GM18508 (cell line): ENCODE data around the gene USH2A.

Source experiments
- ATAC-seq: cut with Tn5 transposase; IDR thresholded peaks from one replicate; pipeline ENCODE4 v1.9.1; 2021; ENCODE audit warnings: moderate number of reproducible peaks; ENCODE audit not compliant: insufficient read depth, unreplicated experiment

The USH2A gene

DNA sequence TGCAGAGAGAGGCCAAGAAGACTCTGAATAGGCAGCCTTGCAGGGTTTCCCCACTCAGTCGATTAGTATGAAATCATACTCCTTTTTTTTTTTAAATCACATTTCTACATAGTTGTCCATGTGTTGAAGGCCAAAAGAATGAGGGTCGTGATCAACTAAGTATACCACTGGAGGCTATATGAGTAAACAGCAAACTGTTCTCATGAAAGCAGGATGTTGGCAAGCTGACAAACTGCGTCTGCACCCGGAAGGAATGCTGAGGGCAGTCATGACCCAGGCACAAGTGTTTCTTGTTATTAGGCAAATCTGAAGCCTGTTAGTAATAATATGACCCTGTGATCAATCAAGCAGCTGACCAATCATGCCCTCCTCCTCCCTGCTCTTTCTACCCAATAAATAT, 213.2 kb downstream of the USH2A start:
- no peak for ATAC-seq

DNA sequence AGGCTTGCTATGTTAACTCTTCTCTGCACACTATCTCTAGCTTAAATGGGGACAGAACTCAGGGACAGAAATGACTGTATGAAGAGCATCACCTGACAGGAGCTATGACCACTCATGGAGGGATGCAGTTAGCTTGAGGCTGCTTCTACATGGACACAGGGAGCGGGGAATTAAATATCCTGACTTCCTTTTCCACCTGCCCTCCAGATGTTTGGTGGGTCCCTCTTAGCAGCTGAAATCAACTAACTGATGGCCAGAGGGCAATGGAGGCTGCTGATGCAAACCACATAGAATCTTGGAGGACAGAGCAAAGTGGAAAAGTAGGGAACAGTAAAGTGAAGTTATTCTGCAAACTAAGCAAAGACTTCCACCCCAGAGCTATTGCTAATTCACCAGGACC, 214.1 kb downstream of the USH2A start:
- no peak for ATAC-seq

DNA sequence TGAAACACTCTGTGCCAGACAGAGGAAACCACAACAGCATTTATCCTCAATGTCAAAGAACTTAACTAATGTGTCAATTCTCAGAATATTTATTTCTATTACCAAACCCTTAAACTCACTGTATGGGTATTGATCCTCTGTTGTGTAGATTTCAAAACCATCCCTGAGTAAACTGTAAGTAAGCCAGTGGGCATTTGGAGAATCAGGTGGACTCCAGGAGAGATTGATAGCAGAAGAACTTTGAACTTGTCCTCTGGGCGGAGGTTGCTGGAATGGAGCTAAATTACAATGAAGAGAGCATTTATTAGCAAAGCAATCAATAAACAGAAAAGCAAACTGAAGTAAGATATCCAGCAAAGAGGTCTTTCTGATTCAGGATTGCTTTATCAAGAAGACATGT, 216.1 kb downstream of the USH2A start:
- ATAC-seq, result no peak

DNA sequence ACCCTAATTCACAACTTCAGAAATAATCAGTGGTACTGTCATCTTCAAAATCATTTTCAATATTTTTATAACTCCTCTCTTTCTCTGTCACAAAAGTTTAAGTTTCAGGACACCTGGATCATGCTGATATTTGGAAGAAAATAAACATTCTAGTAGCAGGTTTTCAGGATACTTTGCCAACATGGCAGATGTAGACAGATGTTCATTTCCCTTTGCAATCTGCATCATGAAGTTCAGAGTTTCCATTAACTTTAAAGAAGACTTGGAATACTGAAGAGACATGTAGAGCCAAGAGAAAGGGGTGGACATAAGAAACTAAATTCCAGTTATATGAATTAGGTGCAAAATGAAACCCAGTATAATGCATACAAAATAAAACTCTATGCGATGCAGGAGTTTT, 218.1 kb downstream of the USH2A start:
- ATAC-seq, result no peak

DNA sequence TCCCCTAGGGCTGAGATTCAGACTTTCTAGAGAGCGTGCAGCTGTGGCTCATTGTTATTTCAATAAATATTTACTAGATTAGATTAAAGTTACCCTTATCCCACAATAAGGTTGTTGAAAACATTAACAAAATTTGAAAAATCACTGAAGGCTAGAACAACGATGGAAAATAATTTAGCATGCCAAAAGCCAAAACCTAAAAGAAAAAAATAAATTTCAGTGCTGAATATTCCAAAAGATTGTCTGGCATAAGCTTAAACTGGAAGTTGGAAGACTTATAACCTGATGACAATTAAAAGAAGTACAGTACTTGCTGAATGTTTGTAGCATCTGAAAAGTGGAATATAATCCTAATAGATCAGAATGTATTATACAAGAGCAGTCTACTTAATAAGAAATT, 221.3 kb downstream of the USH2A start:
- ATAC-seq, result no peak

DNA sequence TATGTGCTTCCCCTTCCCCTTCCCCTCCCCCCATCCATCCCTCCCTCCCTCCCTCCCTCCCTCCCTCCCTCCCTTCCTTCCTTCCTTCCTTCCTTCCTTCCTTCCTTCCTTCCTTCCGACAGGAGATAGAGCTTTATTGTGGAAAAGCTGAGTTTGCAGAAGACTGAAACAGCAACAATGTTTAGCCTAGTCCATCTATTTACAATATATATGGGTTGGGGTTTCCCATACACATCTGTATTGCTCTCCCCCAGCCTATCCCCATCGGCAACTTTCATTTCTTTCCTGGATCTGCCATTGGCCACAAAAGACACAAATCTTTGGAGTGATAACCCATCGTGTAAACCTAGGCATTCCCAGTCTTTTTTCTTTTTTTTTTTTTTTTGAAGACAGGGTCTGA, 222.3 kb downstream of the USH2A start:
- no peak for ATAC-seq

DNA sequence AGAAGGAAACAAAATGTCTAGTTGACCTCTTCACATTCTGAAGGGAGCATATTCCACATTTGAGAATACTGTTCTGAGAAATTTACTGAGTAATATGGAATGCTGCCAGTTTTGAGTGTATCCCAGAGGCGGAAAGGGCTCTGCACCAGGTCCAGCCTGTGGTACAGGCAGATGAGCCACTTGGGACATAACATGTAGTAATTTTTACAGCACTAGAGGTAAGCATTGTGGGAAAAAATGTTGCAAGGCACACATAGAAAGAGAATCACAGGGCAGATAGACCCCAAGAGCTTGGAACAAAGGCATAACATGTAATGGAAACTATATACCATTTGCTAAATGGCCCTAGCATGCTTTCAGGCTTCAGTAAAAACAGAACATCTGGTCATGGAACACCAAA, 228.5 kb downstream of the USH2A start:
- ATAC-seq, result no peak

DNA sequence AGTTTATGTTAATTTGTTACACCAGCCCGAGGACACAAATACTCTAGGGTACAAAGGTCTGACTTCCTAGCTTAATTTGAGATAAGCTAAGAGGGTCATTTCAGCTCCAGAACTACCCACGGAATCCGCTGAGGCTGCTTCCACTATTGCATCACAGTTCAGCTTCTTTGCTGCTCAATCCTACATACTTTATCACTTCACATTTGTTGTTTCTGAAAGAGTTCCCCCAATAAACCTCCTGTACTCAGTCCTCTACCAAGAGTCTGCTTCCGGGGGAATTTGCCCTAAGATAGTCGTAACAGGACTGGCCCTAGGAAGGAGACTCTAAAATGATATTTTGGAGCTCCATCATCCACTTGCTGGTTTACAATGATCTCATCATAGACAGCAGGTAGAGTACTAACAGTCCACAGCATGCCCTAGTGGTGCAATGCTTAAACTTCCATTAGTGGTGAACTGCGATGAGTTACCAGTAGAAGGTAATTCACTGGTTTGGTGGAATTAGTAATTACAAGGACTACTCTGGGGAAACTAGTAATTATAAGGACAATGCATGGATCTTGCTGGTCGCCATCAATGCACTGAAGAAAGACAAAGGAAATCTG, 229.3 kb downstream of the USH2A start:
- no peak for ATAC-seq

DNA sequence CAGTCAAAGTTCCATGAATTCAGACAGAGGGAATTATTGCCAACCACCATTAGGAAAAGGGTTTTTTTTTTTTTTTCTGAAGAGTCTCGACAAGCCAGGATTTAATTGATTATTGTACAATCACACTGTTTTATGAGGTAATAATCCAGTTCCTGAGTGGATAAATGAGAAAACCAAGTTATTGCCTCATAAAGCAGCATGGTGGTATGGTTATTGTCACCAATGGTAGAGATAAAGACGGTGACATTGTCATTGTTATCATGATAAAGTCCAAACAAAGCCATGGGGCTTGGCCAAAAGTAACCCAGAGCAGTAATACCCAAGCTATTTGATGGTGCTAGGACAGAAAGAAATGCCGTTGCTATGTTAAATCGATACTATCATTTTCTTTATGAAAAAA, 232.8 kb downstream of the USH2A start:
- ATAC-seq, result no peak

DNA sequence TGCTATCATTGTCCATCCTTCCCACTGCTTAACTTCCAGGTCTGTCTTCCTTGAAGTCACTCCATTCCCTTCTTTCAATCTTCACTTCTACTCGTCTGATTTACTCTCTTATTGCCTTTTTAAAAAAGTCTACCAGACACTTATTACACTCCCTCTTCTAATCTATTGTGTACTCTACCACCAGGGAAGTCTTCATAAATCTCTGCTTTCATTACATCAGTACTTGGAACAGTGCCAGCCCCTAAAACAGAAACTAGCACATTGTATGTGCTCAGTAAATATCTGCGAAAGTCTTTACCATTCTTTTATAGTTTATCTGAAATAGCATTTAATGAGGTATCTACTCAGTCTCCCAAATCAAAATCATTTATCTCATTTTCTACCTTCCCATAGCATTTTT, 236.4 kb downstream of the USH2A start:
- no peak for ATAC-seq

DNA sequence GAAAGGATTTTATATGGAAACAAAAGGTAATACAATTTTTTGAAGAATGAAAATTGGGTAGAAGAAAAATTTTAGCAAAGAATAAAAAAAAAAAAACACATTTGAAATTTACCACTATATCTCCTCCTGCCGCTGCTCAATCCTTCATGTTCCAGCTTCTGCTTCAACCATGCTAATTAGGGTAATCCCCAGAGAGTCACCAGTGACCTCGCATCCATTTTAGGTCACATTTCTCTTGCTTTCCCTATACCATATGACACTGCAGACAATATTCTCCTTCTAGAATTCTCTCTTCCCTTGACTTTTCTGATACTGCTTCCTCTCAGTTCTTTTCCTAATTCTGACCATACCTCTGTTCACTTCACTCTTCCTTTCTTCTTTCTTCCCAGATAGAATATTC, 237.1 kb downstream of the USH2A start:
- no peak for ATAC-seq

DNA sequence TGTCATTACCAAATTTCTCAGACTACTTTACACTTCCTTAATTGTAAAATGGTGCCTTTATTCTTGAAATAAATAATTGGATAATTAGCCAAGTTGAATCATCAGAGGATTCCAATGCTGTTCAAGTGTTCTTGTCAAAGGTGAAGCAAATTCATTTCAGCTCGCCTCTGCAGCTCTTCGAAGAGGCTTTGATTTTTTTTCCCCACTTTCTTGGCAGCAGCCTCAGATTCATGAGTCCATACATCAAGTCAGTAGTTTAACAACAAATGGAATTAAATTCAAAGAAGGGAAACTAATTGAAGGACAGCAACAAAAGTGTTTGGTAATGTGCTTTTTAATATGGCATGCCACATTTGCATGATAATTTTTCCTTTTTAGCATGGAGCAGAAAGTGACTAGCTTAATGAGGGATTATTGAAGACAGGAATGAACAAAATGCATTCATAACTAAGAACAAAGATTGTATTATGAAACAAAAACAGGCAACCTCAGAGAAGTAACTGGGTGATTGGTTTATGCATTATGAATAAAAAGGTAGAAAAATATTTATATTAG, 239.0 kb downstream of the USH2A start:
- ATAC-seq, result no peak

DNA sequence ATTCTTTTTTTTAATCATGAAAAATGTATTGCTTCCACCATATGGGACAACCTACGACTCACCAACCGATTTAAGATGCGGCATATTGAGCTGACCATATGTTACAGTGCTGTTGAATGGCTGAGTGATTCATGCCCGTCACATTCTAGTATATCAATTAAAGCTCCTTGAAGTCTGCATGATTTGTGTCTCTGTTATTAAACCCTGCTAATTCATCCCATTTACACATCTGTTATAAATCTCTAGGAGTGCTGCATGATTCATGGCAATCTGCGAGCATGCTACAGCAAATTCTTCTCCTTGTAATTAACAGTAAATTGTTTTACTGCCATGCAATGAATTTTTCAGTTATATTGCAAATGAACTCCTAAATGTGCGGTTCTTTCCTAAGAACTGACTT, 239.8 kb downstream of the USH2A start:
- ATAC-seq, result no peak

DNA sequence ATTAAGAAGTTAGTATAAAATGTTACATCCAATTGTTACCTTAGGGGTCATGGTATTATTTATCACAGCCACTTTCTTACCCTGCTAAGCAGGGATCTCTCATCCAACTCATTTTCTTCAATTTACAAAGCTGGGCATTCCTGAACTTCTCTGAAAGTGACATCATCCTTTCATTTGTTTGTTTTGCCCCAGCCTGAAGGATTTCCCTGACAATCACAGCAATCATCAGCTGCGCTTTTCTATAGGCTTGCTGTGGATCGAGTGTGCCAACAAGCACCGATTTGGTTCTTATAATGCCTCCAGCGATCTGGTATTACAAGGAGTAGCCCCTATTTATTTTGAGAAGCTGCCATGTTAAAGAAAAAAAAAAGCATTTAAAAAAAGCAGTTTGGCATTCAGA, 240.2 kb downstream of the USH2A start:
- ATAC-seq, result no peak

DNA sequence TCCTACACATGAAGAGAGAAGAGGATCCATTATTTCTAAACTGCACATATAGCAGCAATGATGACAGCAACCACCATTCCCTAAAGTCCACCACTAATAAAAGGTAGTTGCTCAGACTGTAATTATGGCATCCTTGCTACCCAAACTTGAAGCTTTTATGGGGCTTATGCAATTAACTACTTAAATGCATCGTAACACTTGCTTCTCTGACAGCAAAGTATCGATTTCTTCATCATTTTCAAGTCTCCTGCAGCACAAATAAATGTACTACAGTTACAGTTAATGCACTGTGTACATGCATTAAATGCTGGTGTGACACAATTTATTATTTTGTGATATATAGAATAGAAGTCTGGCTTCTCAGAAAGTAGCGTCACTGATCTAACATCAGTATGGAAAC, 241.7 kb downstream of the USH2A start:
- no peak for ATAC-seq

DNA sequence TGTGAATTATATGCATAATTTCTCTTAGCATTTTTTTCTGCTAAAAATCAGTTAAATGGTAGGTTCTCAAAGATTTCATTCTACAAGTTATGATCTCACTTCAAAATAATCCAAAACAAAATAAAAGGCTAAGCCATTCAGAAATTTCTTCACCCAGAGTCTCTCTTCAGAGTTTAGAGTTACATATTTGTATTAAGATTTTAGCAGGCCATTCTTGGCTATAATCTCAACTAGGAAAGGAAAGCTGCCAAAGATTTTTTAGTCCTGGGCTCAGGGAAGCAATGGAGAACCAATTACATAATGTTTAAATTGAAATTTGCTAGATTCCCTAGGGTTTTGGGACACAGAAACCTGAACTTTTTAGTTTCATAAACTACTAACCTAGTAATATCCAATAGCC, 245.0 kb downstream of the USH2A start:
- no peak for ATAC-seq

DNA sequence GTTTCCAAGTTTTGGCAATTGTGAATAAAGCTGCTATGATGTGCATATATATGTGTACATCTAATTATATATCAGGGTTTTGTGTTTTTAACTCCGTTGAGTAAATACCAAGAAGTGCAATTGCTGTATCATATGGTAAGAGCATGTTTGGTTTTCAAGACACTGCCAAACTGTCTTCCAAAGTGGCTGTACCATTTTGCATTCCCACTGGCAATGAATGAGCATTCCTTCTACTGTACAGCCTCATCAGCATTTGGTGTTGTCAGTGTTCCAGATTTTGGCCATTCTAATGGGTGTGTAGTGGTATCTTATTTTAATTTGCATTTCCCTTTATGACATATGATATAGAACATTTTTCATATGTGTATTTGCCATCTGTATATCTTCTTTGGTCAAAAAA, 246.3 kb downstream of the USH2A start:
- no peak for ATAC-seq

DNA sequence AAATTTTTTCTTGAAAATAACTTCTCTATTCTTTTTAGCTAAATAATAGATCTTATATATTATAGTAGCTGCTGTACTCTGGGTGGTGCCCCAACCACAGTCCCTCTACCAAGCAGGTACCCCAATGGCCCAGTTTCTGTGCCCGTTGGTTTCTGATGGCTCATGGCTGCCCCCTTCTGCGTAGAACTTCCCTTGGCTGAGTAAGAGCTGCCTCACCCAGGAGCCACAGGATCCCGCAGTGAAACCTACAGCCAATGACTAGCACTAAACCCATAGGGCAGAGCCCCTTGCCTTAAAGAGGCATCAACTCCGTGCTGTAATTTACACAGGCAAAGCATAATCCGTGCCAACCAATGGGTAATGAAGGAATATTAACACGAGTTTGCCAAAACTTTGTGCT, 247.5 kb downstream of the USH2A start:
- no peak for ATAC-seq

DNA sequence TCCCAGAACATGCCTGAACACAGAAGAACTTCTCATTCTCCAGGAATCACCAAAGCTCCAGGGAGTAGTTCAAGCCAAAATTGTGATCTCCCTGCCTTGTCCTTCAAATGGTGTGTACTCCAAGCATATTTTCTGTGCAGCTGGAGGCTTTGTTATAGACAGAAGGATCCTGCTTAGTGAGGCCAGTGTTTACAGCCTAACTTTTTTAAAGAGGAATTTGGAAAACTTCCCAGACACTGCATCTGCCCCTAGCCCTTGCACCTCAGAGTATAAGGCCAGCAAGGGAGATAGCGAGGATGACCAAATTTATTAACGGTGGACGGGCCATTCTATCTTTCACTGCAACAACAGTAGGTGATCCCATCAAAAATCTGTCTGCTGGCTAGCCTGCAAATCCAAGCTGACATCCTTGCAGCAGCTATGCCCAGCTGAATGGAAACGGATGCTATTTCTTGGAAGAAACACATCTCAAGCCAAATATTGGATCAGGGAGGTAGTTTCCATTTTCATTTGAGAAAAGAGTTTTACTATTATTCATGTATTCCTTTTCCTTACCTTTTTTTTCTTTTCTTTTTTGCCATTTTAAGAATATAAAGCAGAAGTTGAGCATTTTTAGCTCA, 249.8 kb downstream of the USH2A start:
- no peak for ATAC-seq

DNA sequence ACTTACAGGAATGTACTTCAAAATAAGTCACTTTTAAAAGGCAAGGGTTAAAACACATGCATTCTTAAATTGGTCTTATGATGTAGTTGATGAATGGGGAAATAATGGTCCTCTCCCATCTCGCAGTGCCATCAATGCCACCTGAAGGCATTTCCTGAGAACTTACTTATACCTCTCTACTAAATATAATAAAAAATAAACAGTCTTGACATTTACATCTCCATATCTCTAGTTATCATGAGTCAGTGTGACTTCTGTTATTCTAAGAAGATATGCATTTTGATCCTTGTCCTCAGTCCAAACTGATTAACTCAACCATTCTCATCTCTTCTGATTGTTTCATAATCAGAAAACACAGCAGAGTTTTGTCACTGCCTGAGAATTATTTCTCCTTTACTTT, 253.9 kb downstream of the USH2A start:
- no peak for ATAC-seq

DNA sequence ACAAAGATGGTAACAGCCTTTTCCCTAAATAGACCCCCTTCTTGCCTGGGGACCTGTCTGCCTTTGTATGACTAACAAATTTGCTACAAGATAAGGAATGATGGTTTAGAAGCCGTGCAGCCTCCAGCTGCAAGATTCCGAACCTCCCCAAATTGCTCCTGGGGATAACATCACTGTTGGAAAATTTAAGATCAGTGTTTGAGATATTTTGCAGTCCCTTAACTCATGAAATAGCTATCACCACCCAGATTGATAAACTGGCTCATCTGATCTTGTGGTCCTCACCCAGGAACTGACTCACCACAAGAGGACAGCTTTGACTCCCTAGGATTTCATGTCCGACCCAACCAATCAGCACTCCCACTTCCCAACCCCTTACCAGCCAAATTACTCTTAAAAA, 254.7 kb downstream of the USH2A start:
- no peak for ATAC-seq

DNA sequence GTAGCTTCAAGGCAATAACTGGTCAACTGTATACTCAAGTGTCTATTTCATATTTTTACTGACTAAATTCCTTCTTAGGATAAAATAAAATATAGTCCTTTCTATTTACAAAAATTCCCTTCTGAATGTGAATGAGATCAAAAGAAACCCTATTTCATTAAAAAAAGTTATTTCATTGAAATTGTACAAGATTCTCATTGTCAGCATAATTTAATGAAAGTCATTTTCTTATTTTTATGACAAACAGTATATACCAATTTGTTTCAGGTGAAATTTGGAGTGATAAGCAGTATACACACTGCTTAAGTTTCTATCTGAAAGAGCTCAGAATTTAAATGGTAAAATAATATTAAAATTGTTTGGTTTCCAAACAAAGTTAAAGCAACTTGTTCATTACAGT, 269.2 kb downstream of the USH2A start:
- ATAC-seq, result no peak
